IMR-90 (cell line): ENCODE data around the gene GNG8. TPM values are rescaled to one million over a fixed set of nuclear protein-coding genes. Genes with fewer than 3 reads are reported as not detected.

Experiments
- ATAC-seq: fragments of 200-7000 bp; cut with Tn5 transposase; 2 replicates; pipeline ENCODE4 v1.9.1; 2020; ENCODE audit warnings: low read depth, mild to moderate bottlenecking, moderate library complexity
- BruUV-seq: library from RNA; stranded (reverse); fragments of 400-500 nt; replicated peaks from 2 replicates; lab custom pipeline; 2021; lab: Mats Ljungman, UMichigan
- CTCF ChIA-PET: fragments of 300-600 bp; formaldehyde crosslinking; extraction: SDS; loops from one replicate; lab custom pipeline; 2021; ENCODE audit warnings: antibody characterized with exemption; lab: Yijun Ruan, JAX
- POLR2A ChIA-PET: fragments of 300-600 bp; sonication (Branson Sonifier 250); formaldehyde crosslinking; loops from one replicate; lab custom pipeline; 2022; ENCODE audit warnings: antibody characterized with exemption; ENCODE audit not compliant: unreplicated experiment; lab: Charles Lee
- DNase-seq: peaks from one replicate; pipeline ENCODE4 v3.0.0; 2013
- H2AFZ ChIP-seq: replicated peaks from 2 replicates; pipeline ENCODE3; 2013; ENCODE audit warnings: low read length, mild to moderate bottlenecking; ENCODE audit not compliant: poor library complexity
- H2AK5ac ChIP-seq: 2 replicates; pipeline ENCODE4 v1.6.1; 2013; ENCODE audit warnings: low read depth, low read length, inconsistent platforms
- H2AK9ac ChIP-seq: replicated peaks from 2 replicates; pipeline ENCODE3; 2013; ENCODE audit warnings: mild to moderate bottlenecking, low read depth, low read length, moderate library complexity; ENCODE audit not compliant: poor library complexity
- H2BK120ac ChIP-seq: 2 replicates; pipeline ENCODE4 v1.6.1; 2013; ENCODE audit warnings: low read depth, low read length, inconsistent platforms
- H2BK15ac ChIP-seq: 3 replicates; pipeline ENCODE4 v1.6.1; 2013; ENCODE audit warnings: low read depth, low read length, inconsistent platforms
- H2BK20ac ChIP-seq: 2 replicates; pipeline ENCODE4 v1.6.1; 2013; ENCODE audit warnings: low read depth, mild to moderate bottlenecking, inconsistent platforms, low read length, moderate library complexity
- H2BK5ac ChIP-seq: 2 replicates; pipeline ENCODE4 v1.6.1; 2013; ENCODE audit warnings: mild to moderate bottlenecking, low read depth, low read length, inconsistent platforms; ENCODE audit not compliant: poor library complexity, severe bottlenecking
- H3K14ac ChIP-seq: replicated peaks from 2 replicates; pipeline ENCODE4 v1.6.1; 2013; ENCODE audit warnings: low read depth, low read length, inconsistent platforms
- H3K18ac ChIP-seq: 2 replicates; pipeline ENCODE4 v1.6.1; 2013; ENCODE audit warnings: low read depth, low read length, control low read depth
- H3K23ac ChIP-seq: 2 replicates; pipeline ENCODE4 v1.6.1; 2013; ENCODE audit warnings: low read depth, low read length, inconsistent platforms
- H3K27ac ChIP-seq: 2 replicates; pipeline ENCODE4 v1.5.1; 2013; ENCODE audit warnings: mild to moderate bottlenecking, control low read depth, low read length; ENCODE audit not compliant: insufficient read depth
- H3K27me3 ChIP-seq: 2 replicates; pipeline ENCODE4 v1.6.1; 2013; ENCODE audit warnings: low read length; ENCODE audit not compliant: control insufficient read depth, insufficient read depth
- H3K36me3 ChIP-seq: 2 replicates; pipeline ENCODE4 v1.6.1; 2013; ENCODE audit warnings: low read length, mixed read lengths; ENCODE audit not compliant: control insufficient read depth, insufficient read depth
- H3K4ac ChIP-seq: 2 replicates; pipeline ENCODE4 v1.6.1; 2013; ENCODE audit warnings: low read depth, low read length, inconsistent platforms
- H3K4me1 ChIP-seq: 2 replicates; pipeline ENCODE4 v1.6.1; 2013; ENCODE audit warnings: low read length, mixed read lengths; ENCODE audit not compliant: control insufficient read depth, insufficient read depth
- H3K4me2 ChIP-seq: 2 replicates; pipeline ENCODE4 v1.6.1; 2013; ENCODE audit warnings: low read depth, mild to moderate bottlenecking, control low read depth, low read length, moderate library complexity
- H3K4me3 ChIP-seq: 2 replicates; pipeline ENCODE4 v1.5.1; 2013; ENCODE audit warnings: low read depth, mild to moderate bottlenecking, control low read depth, low read length, moderate library complexity; ENCODE audit not compliant: insufficient read depth
- H3K56ac ChIP-seq: 2 replicates; pipeline ENCODE4 v1.6.1; 2013; ENCODE audit warnings: low read length, inconsistent platforms; ENCODE audit not compliant: insufficient read depth; ENCODE audit errors: extremely low read depth
- H3K79me1 ChIP-seq, 2 experiments: 2 replicates each; pipeline ENCODE4 v1.6.1; 2013; ENCODE audit warnings: low read length in 2 of 2, inconsistent platforms in 1 of 2, low read depth in 1 of 2
- H3K9ac ChIP-seq: 2 replicates; pipeline ENCODE4 v1.6.1; 2013; ENCODE audit warnings: low read depth, low read length, control low read depth
- H3K9me1 ChIP-seq: 2 replicates; pipeline ENCODE4 v1.6.1; 2013; ENCODE audit warnings: low read length, inconsistent platforms; ENCODE audit not compliant: insufficient read depth
- H3K9me3 ChIP-seq: 2 replicates; pipeline ENCODE4 v1.6.1; 2013; ENCODE audit warnings: low read length; ENCODE audit not compliant: control insufficient read depth, insufficient read depth
- H4K20me1 ChIP-seq: 2 replicates; pipeline ENCODE4 v1.6.1; 2013; ENCODE audit warnings: low read length, inconsistent platforms; ENCODE audit not compliant: insufficient read depth
- H4K5ac ChIP-seq: 2 replicates; pipeline ENCODE4 v1.6.1; 2013; ENCODE audit warnings: mild to moderate bottlenecking, low read depth, low read length, control low read depth
- H4K8ac ChIP-seq, 2 experiments: 2 replicates each; pipeline ENCODE4 v1.6.1; 2013; ENCODE audit warnings: low read depth in 2 of 2, low read length in 2 of 2, control low read depth in 1 of 2, inconsistent platforms in 1 of 2
- H4K91ac ChIP-seq: 2 replicates; pipeline ENCODE4 v1.6.1; 2013; ENCODE audit warnings: low read depth, low read length, inconsistent platforms; ENCODE audit not compliant: insufficient read depth
- BHLHE40 ChIP-seq: fragments of 150-350 bp; IDR thresholded peaks from 2 replicates; pipeline ENCODE4 v1.6.1; 2016; ENCODE audit warnings: mild to moderate bottlenecking, low read depth, low read length
- ELK1 ChIP-seq: fragments of 150-350 bp; IDR thresholded peaks from 2 replicates; pipeline ENCODE4 v1.6.1; 2016; ENCODE audit warnings: low read depth, mild to moderate bottlenecking, low read length, moderate library complexity, borderline replicate concordance
- FOS ChIP-seq: fragments of 150-350 bp; IDR thresholded peaks from 2 replicates; pipeline ENCODE4 v1.6.1; 2016; ENCODE audit warnings: low read depth, low read length
- NFE2L2 ChIP-seq: fragments of 150-350 bp; IDR thresholded peaks from 2 replicates; pipeline ENCODE4 v1.6.1; 2016; ENCODE audit warnings: low read depth, mild to moderate bottlenecking, low read length
- RCOR1 ChIP-seq: IDR thresholded peaks from 2 replicates; pipeline ENCODE4 v1.6.1; 2012; ENCODE audit warnings: mild to moderate bottlenecking, low read length, improper control_type of control experiment; ENCODE audit not compliant: insufficient replicate concordance
- RFX5 ChIP-seq: IDR thresholded peaks from 2 replicates; pipeline ENCODE4 v1.8.0; 2012; ENCODE audit warnings: low read depth, mild to moderate bottlenecking, low read length, moderate library complexity
- USF2 ChIP-seq: fragments of 150-350 bp; IDR thresholded peaks from 2 replicates; pipeline ENCODE4 v1.6.1; 2017; ENCODE audit warnings: mild to moderate bottlenecking, antibody characterized with exemption, low read length, low read depth
- WGBS, 2 experiments: methylation state at CpG; one replicate each; pipeline versions ENCODE4 v1.1.5 to v1.1.7; 2013; ENCODE audit warnings: missing lambda C conversion rate in 2 of 2; ENCODE audit not compliant: insufficient read length in 1 of 2; ENCODE audit errors: extremely low coverage in 2 of 2; 5-methylcytosine and 5-hydroxymethylcytosine counted together
- dilution Hi-C: fragments of 300-500 bp; cut with HindIII; formaldehyde crosslinking; loops from one replicate; pipeline ENCODE4 v1.14.3; 2018; ENCODE audit warnings: low sequenced_read_pairs; ENCODE audit not compliant: unreplicated experiment
- in situ Hi-C: fragments of 300-500 bp; cut with MboI; formaldehyde crosslinking; loops from 3 replicates; pipeline ENCODE4 v1.14.3; 2019; ENCODE audit warnings: low sequenced_read_pairs, inconsistent platforms, mixed read lengths
- intact Hi-C: fragments of 100-400 bp; cut with micrococcal nuclease; formaldehyde crosslinking; loops from 2 replicates; pipeline ENCODE4 v1.10.0; 2022
- polyA plus RNA-seq, 3 experiments: library from polyadenylated mRNA; depleted of rRNA; stranded (reverse); fragments of >200 nt; gene quantifications; 2 replicates each; pipeline ENCODE4 v1.2.3, GENCODE V29; 2012; ENCODE audit warnings: low replicate concordance in 1 of 3
- total RNA-seq: library from RNA; depleted of rRNA; stranded (reverse); fragments of >200 nt; gene quantifications from 2 replicates; pipeline ENCODE4 v1.2.3, GENCODE V29; 2012

GNG8 gene
- total and polyA plus RNA-seq, 2 of the 4 experiments (the other 2 are of a cell fraction): not detected

GRCh38 chr19:46648060-46648960 lies 12.3 kb upstream of the GNG8 start:
- no TSS peak for BruUV-seq
- TF ChIP-seq BHLHE40 (no peak), USF2 (no peak), RCOR1 (no peak), RFX5 (no peak), FOS (no peak), NFE2L2 (no peak), ELK1 (no peak)
- Histone ChIP-seq H2AK5ac (no peak overlapping the region), H3K9ac (no peak overlapping the region), H4K91ac (no peak overlapping the region), H2AFZ (no peak overlapping the region), H3K23ac (no peak overlapping the region), H3K9me3 (peaks cover 7% of the 10 kb centered on the region), H4K20me1 (no peaks in the 10 kb centered on the region), H4K8ac (no peak overlapping the region), H3K36me3 (peaks cover 7% of the 10 kb centered on the region; the same call in 1 of the 2 replicates), H3K4me1 (no peaks in the 10 kb centered on the region), H3K4me3 (no peak overlapping the region), H3K79me1 (no peaks in the 10 kb centered on the region), H2BK15ac (no peak overlapping the region), H2BK20ac (no peak overlapping the region), H2BK120ac (no peak overlapping the region), H3K27me3 (no peaks in the 10 kb centered on the region), H3K56ac (no peak overlapping the region), H3K18ac (no peak overlapping the region), H4K5ac (no peak overlapping the region), H3K4ac (no peak overlapping the region), H2BK5ac (no peak overlapping the region), H3K14ac (no peak overlapping the region), H2AK9ac (no peak overlapping the region), H3K27ac (no peak overlapping the region), H3K9me1 (no peaks in the 10 kb centered on the region), H3K4me2 (no peak overlapping the region)
- ATAC-seq (no peak), DNase-seq (no peak)
- ChIA-PET POLR2A (no interaction called here), CTCF (no interaction called here)
- intact Hi-C loops: no loop called here
- 83% methylated on average over 35 of the region's 63 CpGs; no CpG with 5 or more reads in 1 of the 2 experiments for whole genome bisulfite sequencing, 2 experiments
- in situ Hi-C loops: no loop called here
- dilution Hi-C loops: no loop called here
